Endothelial cell of umbilical vein (primary cell): ENCODE results near the gene LIPH. TPM values are rescaled to one million over a fixed set of nuclear protein-coding genes. Genes with fewer than 3 reads are reported as not detected.

ENCODE experiments used
- BruUV-seq: library from RNA; stranded (reverse); fragments of 400-500 nt; replicated peaks from 2 replicates; lab custom pipeline; 2021; lab: Mats Ljungman, UMichigan
- CTCF ChIA-PET: fragments of 300-600, 350-600 bp; sonication (Branson Sonifier 250); formaldehyde crosslinking; loops from one replicate; lab custom pipeline; 2021; ENCODE audit warnings: antibody characterized with exemption, inconsistent platforms; lab: Charles Lee
- POLR2A ChIA-PET: fragments of 300-600, 350-600 bp; sonication (Branson Sonifier 250); formaldehyde crosslinking; loops from one replicate; lab custom pipeline; 2021; ENCODE audit warnings: antibody characterized with exemption, inconsistent platforms; lab: Charles Lee
- DNase-seq: peaks from one replicate; pipeline ENCODE4 v3.0.0-alpha.2; 2011; ENCODE audit warnings: low read depth, low spot score
- FAIRE-seq: peaks from 2 replicates; lab custom pipeline; 2011; peaks lifted over from hg19 to GRCh38; lab: Jason Lieb, UNC
- H2AFZ ChIP-seq: 2 replicates; pipeline ENCODE4 v1.6.0; 2012; ENCODE audit warnings: low read depth, low read length, control low read depth, inconsistent platforms
- H3K27ac ChIP-seq: 2 replicates; pipeline ENCODE4 v1.5.1; 2011; ENCODE audit warnings: low read depth, mild to moderate bottlenecking, control low read depth, low read length, moderate library complexity; ENCODE audit not compliant: insufficient read depth
- H3K27me3 ChIP-seq, 2 experiments: 2 replicates each; pipeline versions ENCODE4 v1.6.0 to v1.6.1; 2011; ENCODE audit warnings: low read length in 2 of 2, mixed read lengths in 1 of 2; ENCODE audit not compliant: control insufficient read depth in 2 of 2, insufficient read depth in 2 of 2
- H3K36me3 ChIP-seq, 2 experiments: 2 replicates in 1 of 2; 3 replicates in 1 of 2; pipeline ENCODE4 v1.5.1; 2011; ENCODE audit warnings: low read length in 2 of 2, mild to moderate bottlenecking in 1 of 2, moderate library complexity in 1 of 2; ENCODE audit not compliant: control insufficient read depth in 2 of 2, insufficient read depth in 2 of 2; ENCODE audit errors: extremely low read depth in 1 of 2
- H3K4me1 ChIP-seq: 3 replicates; pipeline ENCODE4 v1.5.1; 2011; ENCODE audit warnings: mild to moderate bottlenecking, low read length; ENCODE audit not compliant: control insufficient read depth, insufficient read depth; ENCODE audit errors: extremely low read depth
- H3K4me2 ChIP-seq: 2 replicates; pipeline ENCODE4 v1.6.1; 2011; ENCODE audit warnings: low read length, control low read depth, mixed read lengths; ENCODE audit not compliant: insufficient read depth
- H3K4me3 ChIP-seq, 3 experiments: fragments of 200-600 bp in 1 of 3; sonication (generic), shearing (Covaris generic) in 1 of 3; replicated peaks in 1 of 3; 2 replicates each; pipeline ENCODE4 v1.5.1; 2011 to 2016; ENCODE audit warnings: control low read depth in 3 of 3, low read length in 3 of 3, mild to moderate bottlenecking in 2 of 3, inconsistent platforms in 1 of 3, low read depth in 1 of 3, moderate library complexity in 1 of 3; ENCODE audit not compliant: insufficient read depth in 1 of 3
- H3K79me2 ChIP-seq: 2 replicates; pipeline ENCODE4 v1.6.0; 2012; ENCODE audit warnings: low read length, inconsistent platforms; ENCODE audit not compliant: control insufficient read depth, insufficient read depth
- H3K9ac ChIP-seq: replicated peaks from 2 replicates; pipeline ENCODE3; 2011; ENCODE audit warnings: low read length, control low read depth; ENCODE audit not compliant: insufficient read depth; ENCODE audit errors: extremely low read depth
- H3K9me1 ChIP-seq: replicated peaks from 3 replicates; pipeline ENCODE4 v1.6.0; 2011; ENCODE audit warnings: mild to moderate bottlenecking, low read length; ENCODE audit not compliant: control insufficient read depth, insufficient read depth; ENCODE audit errors: extremely low read depth
- H3K9me3 ChIP-seq: replicated peaks from 2 replicates; pipeline ENCODE4 v1.5.1; 2012; ENCODE audit warnings: low read length, inconsistent platforms; ENCODE audit not compliant: control insufficient read depth, insufficient read depth
- H4K20me1 ChIP-seq: replicated peaks from 2 replicates; pipeline ENCODE3; 2011; ENCODE audit warnings: mild to moderate bottlenecking, low read length; ENCODE audit not compliant: control insufficient read depth, insufficient read depth; ENCODE audit errors: extremely low read depth
- CTCF ChIP-seq, 2 donors: IDR thresholded peaks; 1 replicate in 1 of 2; 2 replicates in 1 of 2; pipeline ENCODE4 v1.5.1; 2011; ENCODE audit warnings: low read length in 2 of 2, mild to moderate bottlenecking in 2 of 2, moderate library complexity in 2 of 2, control low read depth in 1 of 2, inconsistent platforms in 1 of 2, low read depth in 1 of 2; ENCODE audit not compliant: insufficient read depth in 1 of 2; ENCODE audit errors: extremely low read depth in 1 of 2
- EZH2 ChIP-seq: IDR thresholded peaks from 2 replicates; pipeline ENCODE4 v1.6.1; 2012; ENCODE audit warnings: borderline replicate concordance, low read depth, mild to moderate bottlenecking, moderate library complexity, low read length, inconsistent platforms; ENCODE audit not compliant: severe bottlenecking
- FOS ChIP-seq: IDR thresholded peaks from 2 replicates; pipeline ENCODE4 v1.6.1; 2011; ENCODE audit warnings: mild to moderate bottlenecking, low read length, moderate library complexity, borderline replicate concordance; ENCODE audit not compliant: insufficient read depth
- GATA2 ChIP-seq: IDR thresholded peaks from 2 replicates; pipeline ENCODE4 v1.7.0; 2011; ENCODE audit warnings: low read depth, mild to moderate bottlenecking, moderate library complexity, mixed read lengths, low read length; ENCODE audit not compliant: insufficient read length, insufficient read depth
- JUN ChIP-seq: IDR thresholded peaks from 2 replicates; pipeline ENCODE4 v1.6.1; 2011; ENCODE audit warnings: borderline replicate concordance, low read depth; ENCODE audit not compliant: insufficient read length, insufficient read depth
- MAX ChIP-seq: IDR thresholded peaks from 2 replicates; pipeline ENCODE4 v1.6.1; 2011; ENCODE audit not compliant: insufficient read depth, insufficient read length
- MYC ChIP-seq: IDR thresholded peaks from one replicate; pipeline ENCODE4 v1.6.1; 2011; ENCODE audit warnings: mild to moderate bottlenecking, low read depth, low read length
- POLR2A ChIP-seq: IDR thresholded peaks from 2 replicates; pipeline ENCODE4 v1.6.1; 2012; ENCODE audit warnings: low read depth, mild to moderate bottlenecking, control low read depth, low read length
- POLR2AphosphoS5 ChIP-seq: IDR thresholded peaks from 2 replicates; pipeline ENCODE4 v1.6.1; 2012; ENCODE audit warnings: low read depth, mild to moderate bottlenecking, control low read depth, low read length, moderate library complexity; ENCODE audit not compliant: insufficient read depth
- dilution Hi-C: fragments of 300-500 bp; cut with MboI; formaldehyde crosslinking; loops from one replicate; pipeline ENCODE4 v1.15.0; 2019; ENCODE audit warnings: low sequenced_read_pairs; ENCODE audit not compliant: extremely low pct_ligation_motif_present
- intact Hi-C: fragments of 100-400 bp; cut with micrococcal nuclease; formaldehyde crosslinking; loops from one replicate; pipeline ENCODE4 v1.10.0; 2022
- polyA plus RNA-seq, 4 experiments: library from polyadenylated mRNA; depleted of rRNA in 3 of 4; stranded (reverse) in 3 of 4; unstranded in 1 of 4; fragments of >200 nt; gene quantifications; 2 replicates each; pipeline versions ENCODE4 v1.2.1 to v1.2.3, GENCODE V29; 2011 to 2012; ENCODE audit warnings: missing spikeins in 1 of 4
- total RNA-seq: library from RNA; stranded (reverse); gene quantifications from 2 replicates; pipeline ENCODE4 v1.2.3, GENCODE V29; 2021

Gene LIPH
- total and polyA plus RNA-seq, 2 donors (not counting 3 experiments of a cell fraction or from before 2014, with no cell fraction given), result not detected

- ChIA-PET POLR2A (interaction anchor here (0.6 to 1.2 kb wide), 5 partner anchors 14 to 985 kb away, joined by 3 to 4 read pairs (median 4); partner anchors contain the start of genes DNAJB11 and TMEM41A), CTCF (interaction anchor here (1.0 to 1.9 kb wide), 6 partner anchors 10 to 358 kb away, joined by 3 to 16 read pairs (median 6); partner anchors contain the start of gene TMEM41A)
- dilution Hi-C loops (no loop called here), intact Hi-C loops (loop anchor here (5.0 kb wide), 3 partner anchors 88 to 522 kb away; partner anchors contain the start of genes ETV5 and TMEM41A)
- FAIRE-seq (no peak), DNase-seq (no peak)
- Histone ChIP-seq H3K9me3 (no peaks in the 10 kb centered on the region), H4K20me1 (no peaks in the 10 kb centered on the region), H3K4me2 (peak overlapping the region; percentile 75), H3K27ac (peak overlapping the region; percentile 35), H3K4me3 (peak overlapping the region; percentile 12 to 63 (median 32)), H2AFZ (peak overlapping the region; percentile 80), H3K36me3 (no peaks in the 10 kb centered on the region), H3K9me1 (no peaks in the 10 kb centered on the region), H3K79me2 (peaks cover 14% of the 10 kb centered on the region), H3K4me1 (peaks cover 7% of the 10 kb centered on the region), H3K27me3 (peaks cover 0 to 1% of the 10 kb centered on the region in 2 experiments), H3K9ac (peak overlapping the region; percentile 37)
- BruUV-seq, result TSS peak; percentile 84
- TF ChIP-seq JUN (no peak), EZH2 (no peak), CTCF (IDR thresholded peaks at IDR 0.05; ENCODE audit: extremely low read depth in 1 of 2, insufficient read depth in 1 of 2, low read depth in 1 of 2, low read length in 2 of 2) (no peak), GATA2 (no peak)
Measured at GRCh38 chr3:185585518-185585858, 33.1 kb upstream of the LIPH start.

- FAIRE-seq (no peak), DNase-seq (no peak)
- H3K36me3 ChIP-seq, result no peaks in the 10 kb centered on the region
- ChIA-PET CTCF (interaction anchor here (0.6 kb wide), 1 partner anchor 33 kb away, joined by 5 read pairs; no protein-coding TSS in a partner anchor), POLR2A (no interaction called here)
- TF ChIP-seq MYC (no peak), FOS (no peak), GATA2 (no peak), POLR2A (no peak), CTCF (IDR thresholded peaks at IDR 0.05; ENCODE audit: extremely low read depth in 1 of 2, insufficient read depth in 1 of 2, low read depth in 1 of 2, low read length in 2 of 2) (no peak), MAX (no peak), EZH2 (no peak), POLR2AphosphoS5 (no peak), JUN (no peak)
- no peaks in the 10 kb centered on the region for H3K9me1 ChIP-seq
- BruUV-seq, result no TSS peak
- H3K9ac ChIP-seq, result no peak overlapping the region
- H3K27me3 ChIP-seq, result peaks cover 0 to 1% of the 10 kb centered on the region in 2 experiments
- H3K4me3 ChIP-seq, result no peak overlapping the region
- dilution Hi-C loops, result no loop called here
- H3K27ac ChIP-seq, result no peak overlapping the region
- H3K9me3 ChIP-seq, result no peaks in the 10 kb centered on the region
- intact Hi-C loops, result loop anchor here (5.0 kb wide), 3 partner anchors 87 to 523 kb away; partner anchors contain the start of genes ETV5 and TMEM41A
- peaks cover 7% of the 10 kb centered on the region for H3K4me1 ChIP-seq
- no peak overlapping the region for H2AFZ ChIP-seq
- H3K4me2 ChIP-seq, result no peak overlapping the region
- H4K20me1 ChIP-seq, result no peaks in the 10 kb centered on the region
- peaks cover 14% of the 10 kb centered on the region for H3K79me2 ChIP-seq
Measured at GRCh38 chr3:185584686-185585085, 32.3 kb upstream of the LIPH start.
